GM13976 (cell line): ENCODE measurements around the gene GULP1.

Experiments used
- DNase-seq: peaks from one replicate; pipeline ENCODE4 v3.0.0; 2012; ENCODE audit warnings: low spot score
- in situ Hi-C: fragments of 300-500 bp; cut with MboI; formaldehyde crosslinking; loops from one replicate; pipeline ENCODE4 v1.12.0; 2022; ENCODE audit warnings: low sequenced_read_pairs, mixed read lengths, inconsistent platforms; ENCODE audit not compliant: unreplicated experiment
- TF ChIP-seq, protein P1 (sequence below): IDR thresholded peaks from 2 replicates; pipeline ENCODE4 v1.5.1; 2012; ENCODE audit warnings: borderline replicate concordance, mild to moderate bottlenecking; ENCODE audit not compliant: insufficient read depth; ENCODE audit errors: extremely low read depth, missing control alignments, control extremely low read depth

The GULP1 gene

DNA sequence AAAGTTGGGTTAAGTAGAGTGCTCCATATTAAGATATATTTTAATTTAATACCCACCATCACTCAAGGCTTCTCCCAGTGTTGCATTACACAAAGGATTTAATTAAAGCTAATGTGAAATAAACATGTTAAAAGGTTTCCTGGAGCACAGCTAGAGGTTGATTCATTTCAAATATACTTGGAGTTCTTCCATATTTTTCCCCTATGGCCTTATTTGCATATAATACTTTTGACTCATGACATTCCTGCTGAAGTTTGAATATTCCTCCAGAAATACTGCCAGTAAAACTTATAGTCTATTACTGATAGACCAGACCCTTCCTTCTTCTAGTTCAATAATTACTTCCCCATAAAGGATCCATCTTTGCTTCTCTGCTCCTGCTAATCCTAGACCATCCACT, 227.5 kb downstream of the GULP1 start:
- in situ Hi-C loops: loop anchor here (25.0 kb wide), 1 partner anchor 893 kb away; no protein-coding TSS in a partner anchor
- no peak for DNase-seq
- TF ChIP-seq, protein P1, sequence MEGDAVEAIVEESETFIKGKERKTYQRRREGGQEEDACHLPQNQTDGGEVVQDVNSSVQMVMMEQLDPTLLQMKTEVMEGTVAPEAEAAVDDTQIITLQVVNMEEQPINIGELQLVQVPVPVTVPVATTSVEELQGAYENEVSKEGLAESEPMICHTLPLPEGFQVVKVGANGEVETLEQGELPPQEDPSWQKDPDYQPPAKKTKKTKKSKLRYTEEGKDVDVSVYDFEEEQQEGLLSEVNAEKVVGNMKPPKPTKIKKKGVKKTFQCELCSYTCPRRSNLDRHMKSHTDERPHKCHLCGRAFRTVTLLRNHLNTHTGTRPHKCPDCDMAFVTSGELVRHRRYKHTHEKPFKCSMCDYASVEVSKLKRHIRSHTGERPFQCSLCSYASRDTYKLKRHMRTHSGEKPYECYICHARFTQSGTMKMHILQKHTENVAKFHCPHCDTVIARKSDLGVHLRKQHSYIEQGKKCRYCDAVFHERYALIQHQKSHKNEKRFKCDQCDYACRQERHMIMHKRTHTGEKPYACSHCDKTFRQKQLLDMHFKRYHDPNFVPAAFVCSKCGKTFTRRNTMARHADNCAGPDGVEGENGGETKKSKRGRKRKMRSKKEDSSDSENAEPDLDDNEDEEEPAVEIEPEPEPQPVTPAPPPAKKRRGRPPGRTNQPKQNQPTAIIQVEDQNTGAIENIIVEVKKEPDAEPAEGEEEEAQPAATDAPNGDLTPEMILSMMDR: no peak

DNA sequence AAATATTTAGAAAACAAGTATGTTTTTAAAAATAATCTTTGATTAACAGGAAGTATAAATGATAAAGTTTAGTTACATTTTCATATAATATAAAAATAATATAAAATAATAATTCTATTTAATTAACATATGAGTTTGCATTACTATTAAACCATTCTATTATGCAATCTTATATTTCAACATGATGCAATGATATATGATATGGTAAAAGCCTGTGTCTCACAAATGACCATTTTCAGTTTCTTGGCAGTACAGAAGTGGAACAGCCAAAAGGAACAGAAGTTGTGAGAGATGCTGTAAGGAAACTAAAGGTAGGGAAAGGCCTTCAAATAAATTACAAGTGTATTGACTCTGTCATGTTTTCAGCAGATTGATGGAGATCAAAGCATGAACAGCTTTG, 230.8 kb downstream of the GULP1 start:
- TF ChIP-seq, protein P1: no peak
- DNase-seq: no peak
- in situ Hi-C loops: loop anchor here (25.0 kb wide), 1 partner anchor 890 kb away; no protein-coding TSS in a partner anchor

DNA sequence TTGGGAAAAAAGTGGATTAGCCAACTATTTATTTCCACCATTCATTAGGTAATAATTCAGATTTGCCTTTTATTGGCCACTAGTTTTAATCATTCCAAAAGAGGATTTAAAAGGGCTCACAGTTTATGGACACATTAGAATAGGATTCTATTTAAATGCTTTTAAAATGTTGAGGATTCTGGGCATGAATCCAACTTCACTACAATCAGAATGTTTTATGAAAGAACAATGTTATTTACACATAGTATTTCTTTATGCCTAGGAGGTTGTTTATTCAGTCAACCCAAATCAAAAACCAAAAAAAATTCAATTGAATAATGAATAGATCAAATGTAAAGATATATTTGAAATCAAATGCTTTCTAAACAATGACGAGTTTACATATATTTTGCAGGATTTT, 232.2 kb downstream of the GULP1 start:
- no peak for DNase-seq
- in situ Hi-C loops: loop anchor here (25.0 kb wide), 1 partner anchor 888 kb away; no protein-coding TSS in a partner anchor

DNA sequence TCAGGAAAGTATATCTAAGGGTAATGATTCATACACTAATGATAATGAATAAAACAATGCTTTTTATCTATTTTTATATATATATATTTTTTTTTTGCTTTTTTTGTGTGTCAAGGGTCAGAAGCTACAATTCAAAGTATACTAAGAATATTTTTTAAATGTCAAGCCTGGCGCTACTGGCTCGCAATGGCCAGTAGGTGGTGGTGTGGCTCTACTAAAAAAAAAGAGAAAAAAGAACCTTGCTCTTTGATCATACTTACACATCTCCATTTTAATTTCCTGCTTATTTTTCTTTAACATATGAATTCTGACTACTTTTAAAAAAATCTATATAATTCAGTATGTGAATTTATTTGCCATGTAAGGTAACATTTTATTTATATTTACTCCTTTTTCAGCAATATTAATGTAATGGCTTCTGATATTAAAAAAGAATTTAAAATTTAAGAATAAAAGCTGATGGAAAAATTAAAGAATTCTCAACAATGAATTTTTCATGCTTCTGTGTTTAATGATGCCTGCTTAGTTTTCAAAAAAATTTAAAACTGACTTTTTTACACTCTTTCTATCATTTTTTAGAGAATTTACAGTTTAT, 232.9 kb downstream of the GULP1 start:
- in situ Hi-C loops: loop anchor here (25.0 kb wide), 1 partner anchor 888 kb away; no protein-coding TSS in a partner anchor

More for the DNA sequence above, 232.2 kb downstream of the GULP1 start:
- TF ChIP-seq, protein P1: no peak

DNA sequence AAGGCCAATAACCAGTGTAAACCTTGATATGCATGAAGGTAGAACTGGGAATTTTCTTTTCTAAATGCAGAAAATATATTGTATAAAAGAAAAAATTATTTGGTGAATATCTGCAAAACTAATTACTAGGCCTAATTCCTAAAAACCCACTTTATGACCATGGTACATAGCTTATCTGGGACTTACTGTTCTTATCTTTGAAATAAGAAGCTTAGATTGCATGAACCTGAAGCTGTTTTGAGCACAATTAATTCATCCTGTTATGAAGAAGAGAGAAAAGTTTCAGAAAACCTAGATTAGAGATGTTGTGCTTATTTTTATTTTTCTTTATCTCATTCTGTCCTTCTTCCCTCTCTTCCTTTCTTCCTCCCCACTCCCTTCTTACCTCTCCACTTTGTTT, 235.0 kb downstream of the GULP1 start:
- DNase-seq: no peak
- TF ChIP-seq, protein P1: no peak
- in situ Hi-C loops: no loop called here

More for the DNA sequence above, 232.9 kb downstream of the GULP1 start:
- TF ChIP-seq, protein P1: peak; percentile 63
- peak; percentile 19 for DNase-seq

DNA sequence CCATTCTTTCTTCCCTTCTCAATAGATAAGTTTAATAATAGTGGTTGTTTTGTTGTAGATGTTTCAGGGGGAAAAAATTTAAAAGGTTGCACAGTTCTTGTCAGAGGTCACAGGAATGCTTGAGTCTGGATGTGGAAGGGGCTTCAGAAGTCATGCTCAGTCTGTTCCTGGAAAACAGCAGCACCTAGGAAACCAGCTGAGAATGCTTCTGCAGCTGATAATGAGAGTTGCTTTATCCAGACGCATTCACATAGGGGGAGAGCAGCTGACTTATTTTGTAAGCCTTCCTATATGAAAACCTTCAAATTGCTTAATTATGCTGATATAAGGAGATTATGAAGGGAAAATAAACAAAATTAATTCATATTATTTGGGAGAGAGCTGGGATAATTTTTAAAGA, 235.5 kb downstream of the GULP1 start:
- in situ Hi-C loops: no loop called here
- no peak for DNase-seq

More for the DNA sequence above, 235.5 kb downstream of the GULP1 start:
- TF ChIP-seq, protein P1: no peak
